Panc1 (cell line): ENCODE measurements around the gene SBF2. TPM values are rescaled to one million over a fixed set of nuclear protein-coding genes. Genes with fewer than 3 reads are reported as not detected.
"Not testable (repeated sequence)": the region's sequence is repeated elsewhere in the genome, so short reads cannot be mapped to it uniquely, and the experiment has no call there.

Experiments used
- ATAC-seq: fragments of 200-7000 bp; cut with Tn5 transposase; 2 replicates; pipeline ENCODE4 v1.9.1; 2020; ENCODE audit warnings: mild to moderate bottlenecking, moderate library complexity
- BruUV-seq: library from RNA; stranded (reverse); fragments of 400-500 nt; replicated peaks from 2 replicates; lab custom pipeline; 2021; lab: Mats Ljungman, UMichigan
- CTCF ChIA-PET: fragments of 300-600 bp; sonication (Branson Sonifier 250); formaldehyde crosslinking; loops from one replicate; lab custom pipeline; 2022; ENCODE audit warnings: antibody characterized with exemption; lab: Charles Lee
- POLR2A ChIA-PET: fragments of 300-600 bp; sonication (Branson Sonifier 250); formaldehyde crosslinking; loops from one replicate; lab custom pipeline; 2022; ENCODE audit warnings: antibody characterized with exemption; lab: Charles Lee
- DNase-seq: peaks from one replicate; pipeline ENCODE4 v3.0.0-alpha.2; 2010; ENCODE audit warnings: low read depth, low spot score
- H3K27ac ChIP-seq: 2 replicates; pipeline ENCODE4 v1.5.1; 2011; ENCODE audit warnings: mild to moderate bottlenecking, low read length, inconsistent platforms
- H3K27me3 ChIP-seq: fragments of 200-500 bp; sonication (Bioruptor generic); 2 replicates; pipeline ENCODE4 v1.6.0; 2014; ENCODE audit warnings: low read length, inconsistent platforms; ENCODE audit not compliant: control insufficient read depth, insufficient read depth
- H3K36me3 ChIP-seq: fragments of 200-500 bp; sonication (Bioruptor generic); 2 replicates; pipeline ENCODE4 v1.5.1; 2014; ENCODE audit warnings: inconsistent platforms, mild to moderate bottlenecking, low read length, moderate library complexity; ENCODE audit not compliant: control insufficient read depth, insufficient read depth
- H3K4me1 ChIP-seq: 2 replicates; pipeline ENCODE4 v1.5.1; 2011; ENCODE audit warnings: inconsistent platforms, mild to moderate bottlenecking, low read length, moderate library complexity; ENCODE audit not compliant: control insufficient read depth, insufficient read depth
- H3K4me3 ChIP-seq, 2 experiments: 2 replicates each; pipeline ENCODE4 v1.5.1; 2011 to 2012; ENCODE audit warnings: low read depth in 2 of 2, low read length in 2 of 2, mild to moderate bottlenecking in 2 of 2, inconsistent platforms in 1 of 2, moderate library complexity in 1 of 2
- H3K9me3 ChIP-seq: fragments of 200-500 bp; sonication (Bioruptor generic); 2 replicates; pipeline ENCODE4 v1.5.1; 2014; ENCODE audit warnings: low read depth, mild to moderate bottlenecking, inconsistent platforms, low read length, moderate library complexity; ENCODE audit not compliant: control insufficient read depth, insufficient read depth
- CTCF ChIP-seq: fragments of 450-650 bp; IDR thresholded peaks from 2 replicates; pipeline ENCODE4 v1.5.1; 2017; ENCODE audit warnings: mild to moderate bottlenecking
- POLR2AphosphoS5 ChIP-seq: IDR thresholded peaks from 2 replicates; pipeline ENCODE4 v1.6.1; 2012; ENCODE audit warnings: mild to moderate bottlenecking, low read depth, low read length, moderate library complexity
- SIN3A ChIP-seq: IDR thresholded peaks from 2 replicates; pipeline ENCODE4 v1.6.1; 2012; ENCODE audit warnings: low read depth, mild to moderate bottlenecking, low read length, moderate library complexity, borderline replicate concordance; ENCODE audit not compliant: insufficient read depth
- TCF7L2 ChIP-seq: IDR thresholded peaks from 2 replicates; pipeline ENCODE4 v1.6.1; 2011; ENCODE audit warnings: mild to moderate bottlenecking, low read depth, low read length, inconsistent platforms
- in situ Hi-C: cut with HindIII; loops from 2 replicates; pipeline ENCODE4 v1.10.0; 2016; ENCODE audit warnings: low sequenced_read_pairs, low pct_unique_long_range_greater_than_20kb
- intact Hi-C: fragments of 100-400 bp; cut with micrococcal nuclease; formaldehyde crosslinking; loops from one replicate; pipeline ENCODE4 v1.10.0; 2022; ENCODE audit not compliant: unreplicated experiment
- total RNA-seq: library from RNA; stranded (reverse); gene quantifications from one replicate; pipeline ENCODE4 v1.2.1, GENCODE V29; 2021; ENCODE audit not compliant: unreplicated experiment
- TF ChIP-seq, protein P1 (sequence below), 2 experiments: IDR thresholded peaks; 2 replicates each; pipeline ENCODE4 v1.6.1; 2011 to 2012; ENCODE audit warnings: low read depth in 2 of 2, control low read depth in 1 of 2, low read length in 1 of 2, mild to moderate bottlenecking in 1 of 2, moderate library complexity in 1 of 2; ENCODE audit not compliant: insufficient read depth in 1 of 2

Gene SBF2
- total RNA-seq, 1 experiment from 2014 or later: 65.0 TPM

DNA sequence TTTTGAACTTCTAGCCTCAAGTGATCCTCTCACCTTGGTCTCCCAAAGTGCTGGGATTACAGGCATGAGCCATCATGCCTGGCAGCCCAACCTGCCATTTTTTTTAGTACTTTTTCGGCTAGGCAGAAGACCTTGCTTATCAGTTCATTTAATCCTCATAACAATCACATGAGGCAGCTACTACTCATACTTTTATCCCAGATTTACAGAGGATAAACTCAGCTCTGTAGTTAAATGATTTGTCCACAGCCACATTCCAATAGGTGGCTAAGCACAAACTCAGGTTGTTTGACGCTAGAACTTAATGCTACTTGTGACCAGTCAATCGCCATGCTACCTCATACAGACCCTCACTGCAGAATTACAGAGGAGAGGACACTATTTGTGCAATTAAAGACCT lies 28.1 kb downstream of the SBF2 start:
- POLR2A ChIA-PET: no interaction called here
- H3K9me3 ChIP-seq: no peaks in the 10 kb centered on the region
- H3K4me3 ChIP-seq: no peak overlapping the region
- CTCF ChIA-PET: no interaction called here
- BruUV-seq: no TSS peak
- H3K27ac ChIP-seq: peak overlapping the region; percentile 20; the same call in 1 of the 2 replicates
- TF ChIP-seq SIN3A (no peak), POLR2AphosphoS5 (no peak), CTCF (no peak), TCF7L2 (no peak)
- TF ChIP-seq, protein P1, sequence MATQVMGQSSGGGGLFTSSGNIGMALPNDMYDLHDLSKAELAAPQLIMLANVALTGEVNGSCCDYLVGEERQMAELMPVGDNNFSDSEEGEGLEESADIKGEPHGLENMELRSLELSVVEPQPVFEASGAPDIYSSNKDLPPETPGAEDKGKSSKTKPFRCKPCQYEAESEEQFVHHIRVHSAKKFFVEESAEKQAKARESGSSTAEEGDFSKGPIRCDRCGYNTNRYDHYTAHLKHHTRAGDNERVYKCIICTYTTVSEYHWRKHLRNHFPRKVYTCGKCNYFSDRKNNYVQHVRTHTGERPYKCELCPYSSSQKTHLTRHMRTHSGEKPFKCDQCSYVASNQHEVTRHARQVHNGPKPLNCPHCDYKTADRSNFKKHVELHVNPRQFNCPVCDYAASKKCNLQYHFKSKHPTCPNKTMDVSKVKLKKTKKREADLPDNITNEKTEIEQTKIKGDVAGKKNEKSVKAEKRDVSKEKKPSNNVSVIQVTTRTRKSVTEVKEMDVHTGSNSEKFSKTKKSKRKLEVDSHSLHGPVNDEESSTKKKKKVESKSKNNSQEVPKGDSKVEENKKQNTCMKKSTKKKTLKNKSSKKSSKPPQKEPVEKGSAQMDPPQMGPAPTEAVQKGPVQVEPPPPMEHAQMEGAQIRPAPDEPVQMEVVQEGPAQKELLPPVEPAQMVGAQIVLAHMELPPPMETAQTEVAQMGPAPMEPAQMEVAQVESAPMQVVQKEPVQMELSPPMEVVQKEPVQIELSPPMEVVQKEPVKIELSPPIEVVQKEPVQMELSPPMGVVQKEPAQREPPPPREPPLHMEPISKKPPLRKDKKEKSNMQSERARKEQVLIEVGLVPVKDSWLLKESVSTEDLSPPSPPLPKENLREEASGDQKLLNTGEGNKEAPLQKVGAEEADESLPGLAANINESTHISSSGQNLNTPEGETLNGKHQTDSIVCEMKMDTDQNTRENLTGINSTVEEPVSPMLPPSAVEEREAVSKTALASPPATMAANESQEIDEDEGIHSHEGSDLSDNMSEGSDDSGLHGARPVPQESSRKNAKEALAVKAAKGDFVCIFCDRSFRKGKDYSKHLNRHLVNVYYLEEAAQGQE (IDR thresholded peaks at IDR 0.05; ENCODE audit: insufficient read depth in 1 of 2, low read depth in 2 of 2, low read length in 1 of 2): no peak
- H3K4me1 ChIP-seq: peaks cover 7% of the 10 kb centered on the region; the same call in 1 of the 2 replicates
- no peaks in the 10 kb centered on the region for H3K27me3 ChIP-seq
- no peaks in the 10 kb centered on the region for H3K36me3 ChIP-seq
- intact Hi-C loops (no loop called here), in situ Hi-C loops (no loop called here)
- DNase-seq (no peak), ATAC-seq (peak; percentile 48; the same call in 1 of the 2 replicates)

- H3K4me1 ChIP-seq, intact Hi-C loops, DNase-seq, H3K36me3 ChIP-seq, H3K27me3 ChIP-seq, BruUV-seq, ATAC-seq, H3K9me3 ChIP-seq, H3K27ac ChIP-seq, in situ Hi-C loops, H3K4me3 ChIP-seq: not testable (repeated sequence)
- CTCF ChIA-PET: interaction anchor here (1.4 kb wide), 1 partner anchor 57 kb away, joined by 3 read pairs; no protein-coding TSS in a partner anchor
- POLR2A ChIA-PET: interaction anchor here (0.6 kb wide), 1 partner anchor 14 kb away, joined by 3 read pairs; no protein-coding TSS in a partner anchor
Observed at GRCh38 chr11:10264716-10265115, 29.3 kb downstream of the SBF2 start.

DNA sequence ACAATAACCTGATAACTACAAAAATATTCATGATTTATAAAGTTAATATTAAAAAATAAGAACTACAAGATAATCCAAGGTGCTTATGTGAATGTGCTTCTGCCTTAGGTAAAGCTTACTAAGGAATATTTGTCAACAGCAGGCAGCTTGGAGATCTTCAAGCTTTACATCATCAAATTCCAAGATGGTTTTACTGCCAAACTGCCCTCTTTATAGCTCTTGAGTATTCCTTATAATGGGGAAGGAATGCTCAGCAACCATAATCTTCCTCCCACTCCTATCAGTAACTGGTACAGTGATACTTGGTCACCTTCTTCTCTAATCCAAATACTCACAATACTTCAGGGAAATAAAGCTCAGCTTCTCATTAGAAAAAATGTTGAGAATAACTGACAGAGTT lies 30.1 kb downstream of the SBF2 start:
- CTCF ChIA-PET: interaction anchor here (0.6 to 1.4 kb wide), 2 partner anchors 56 to 154 kb away, joined by 3 read pairs; no protein-coding TSS in a partner anchor
- intact Hi-C loops: no loop called here
- POLR2A ChIA-PET: no interaction called here

More for the DNA sequence above, 30.1 kb downstream of the SBF2 start:
- TF ChIP-seq POLR2AphosphoS5: 0 out of 2 replicates have a peak, but pooled peaks have one; percentile 27
- TF ChIP-seq CTCF: no peak
- H3K4me1 ChIP-seq: peaks cover 7% of the 10 kb centered on the region; the same call in 1 of the 2 replicates
- H3K36me3 ChIP-seq: no peaks in the 10 kb centered on the region
- DNase-seq (no peak), ATAC-seq (peak; percentile 77)
- in situ Hi-C loops: no loop called here
- no peaks in the 10 kb centered on the region for H3K27me3 ChIP-seq
- H3K9me3 ChIP-seq: no peaks in the 10 kb centered on the region
- no TSS peak for BruUV-seq
- H3K27ac ChIP-seq: no peak overlapping the region
- no peak overlapping the region for H3K4me3 ChIP-seq
